Keratinocyte (primary cell): Measurements from ENCODE around the gene TNK1. TPM values are rescaled to one million over a fixed set of nuclear protein-coding genes. Genes with fewer than 3 reads are reported as not detected.

Experiments
- DNase-seq: peaks from one replicate; pipeline ENCODE4 v3.0.0-alpha.2; 2011; ENCODE audit warnings: low read depth, missing footprints, low spot score
- FAIRE-seq: peaks from 2 replicates; lab custom pipeline; 2011; peaks lifted over from hg19 to GRCh38; lab: Jason Lieb, UNC
- H2AFZ ChIP-seq: 2 replicates; pipeline ENCODE4 v1.6.0; 2012; ENCODE audit warnings: low read length, control low read depth, inconsistent platforms; ENCODE audit not compliant: control insufficient read depth
- H3K27ac ChIP-seq: 2 replicates; pipeline ENCODE4 v1.5.1; 2011; ENCODE audit warnings: low read length; ENCODE audit not compliant: control insufficient read depth, insufficient read depth
- H3K27me3 ChIP-seq: 3 replicates; pipeline ENCODE4 v1.6.0; 2011; ENCODE audit warnings: low read length; ENCODE audit not compliant: control insufficient read depth, insufficient read depth; ENCODE audit errors: extremely low read depth
- H3K36me3 ChIP-seq, 2 experiments: 2 replicates in 1 of 2; 3 replicates in 1 of 2; pipeline ENCODE4 v1.5.1; 2011; ENCODE audit warnings: low read length in 2 of 2, mild to moderate bottlenecking in 1 of 2; ENCODE audit not compliant: control insufficient read depth in 2 of 2, insufficient read depth in 2 of 2; ENCODE audit errors: extremely low read depth in 1 of 2
- H3K4me1 ChIP-seq: 3 replicates; pipeline ENCODE4 v1.5.1; 2011; ENCODE audit warnings: low read length; ENCODE audit not compliant: control insufficient read depth, insufficient read depth; ENCODE audit errors: extremely low read depth
- H3K4me2 ChIP-seq: 3 replicates; pipeline ENCODE4 v1.6.0; 2011; ENCODE audit warnings: low read depth, low read length; ENCODE audit not compliant: control insufficient read depth, insufficient read depth; ENCODE audit errors: extremely low read depth
- H3K4me3 ChIP-seq, 3 experiments: fragments of 200-600 bp in 1 of 3; sonication (generic) in 1 of 3; 2 replicates in 2 of 3; 3 replicates in 1 of 3; pipeline ENCODE4 v1.5.1; 2011 to 2016; ENCODE audit warnings: low read length in 3 of 3, mild to moderate bottlenecking in 3 of 3, control low read depth in 2 of 3, inconsistent platforms in 1 of 3, low read depth in 1 of 3, mixed read lengths in 1 of 3, mixed run types in 1 of 3, moderate library complexity in 1 of 3; ENCODE audit not compliant: control insufficient read depth in 2 of 3, insufficient read depth in 2 of 3; ENCODE audit errors: extremely low read depth in 1 of 3
- H3K79me2 ChIP-seq: 2 replicates; pipeline ENCODE4 v1.6.0; 2012; ENCODE audit warnings: low read length; ENCODE audit not compliant: control insufficient read depth, insufficient read depth
- H3K9ac ChIP-seq: 3 replicates; pipeline ENCODE4 v1.6.0; 2011; ENCODE audit warnings: low read length; ENCODE audit not compliant: control insufficient read depth, insufficient read depth; ENCODE audit errors: extremely low read depth
- H3K9me1 ChIP-seq: 3 replicates; pipeline ENCODE4 v1.6.0; 2011; ENCODE audit warnings: low read length; ENCODE audit not compliant: control insufficient read depth, insufficient read depth; ENCODE audit errors: extremely low read depth
- H3K9me3 ChIP-seq: 2 replicates; pipeline ENCODE4 v1.5.1; 2012; ENCODE audit warnings: low read depth, low read length; ENCODE audit not compliant: control insufficient read depth
- H4K20me1 ChIP-seq: 3 replicates; pipeline ENCODE4 v1.6.0; 2011; ENCODE audit warnings: low read length; ENCODE audit not compliant: control insufficient read depth, insufficient read depth; ENCODE audit errors: extremely low read depth
- EZH2 ChIP-seq: IDR thresholded peaks from one replicate; pipeline ENCODE4 v1.6.1; 2012; ENCODE audit warnings: inconsistent platforms, mild to moderate bottlenecking, low read length, moderate library complexity
- dilution Hi-C: fragments of 300-500 bp; cut with MboI; formaldehyde crosslinking; loops from one replicate; pipeline ENCODE4 v1.7.0; 2020; ENCODE audit warnings: low sequenced_read_pairs; ENCODE audit not compliant: extremely low pct_ligation_motif_present
- polyA plus RNA-seq, 5 experiments: library from polyadenylated mRNA; depleted of rRNA in 3 of 5; stranded (reverse) in 3 of 5; stranded (forward) in 1 of 5; unstranded in 1 of 5; fragments of >200 nt; gene quantifications; 1 replicate in 1 of 5; 2 replicates in 3 of 5; 3 replicates in 1 of 5; pipeline versions ENCODE4 v1.2.1 to v1.2.3, GENCODE V29; 2011 to 2012; ENCODE audit warnings: missing spikeins in 2 of 5, low read depth in 1 of 5, low replicate concordance in 1 of 5
- TF ChIP-seq, protein P1 (sequence below), 3 experiments: IDR thresholded peaks in 1 of 3; conservative IDR thresholded peaks in 1 of 3; optimal IDR thresholded peaks in 1 of 3; 2 replicates in 2 of 3; 3 replicates in 1 of 3; pipeline versions ENCODE3 to v1.5.1; 2011; ENCODE audit warnings: low read length in 3 of 3, mild to moderate bottlenecking in 3 of 3, moderate library complexity in 2 of 3, control low read depth in 1 of 3, inconsistent platforms in 1 of 3; ENCODE audit not compliant: insufficient read depth in 2 of 3; ENCODE audit errors: extremely low read depth in 1 of 3

The TNK1 gene
- polyA plus RNA-seq, 1 donor (not counting 4 experiments of a cell fraction or from before 2014, with no cell fraction given): 10.6 TPM

DNA sequence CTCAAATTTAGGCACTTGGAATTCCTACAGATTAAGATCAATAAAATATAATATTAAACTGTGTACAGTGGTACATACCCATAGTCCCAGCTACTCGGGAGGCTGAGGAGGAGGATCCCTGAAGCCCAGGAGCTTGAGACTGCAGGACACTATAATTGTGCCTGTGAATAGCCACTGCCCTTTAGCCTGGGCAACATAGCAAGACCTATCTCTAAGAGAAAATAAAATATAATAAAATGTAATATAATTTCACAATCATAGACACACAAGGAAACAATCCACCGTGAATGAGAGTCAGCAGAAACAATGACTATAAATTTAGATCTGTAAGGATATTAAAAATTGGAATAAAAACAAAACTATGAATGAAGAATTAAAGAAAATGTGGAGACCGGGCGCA is 10.0 kb upstream of the TNK1 start:
- H3K4me3 ChIP-seq: no peak overlapping the region
- H3K9ac ChIP-seq: no peak overlapping the region
- H2AFZ ChIP-seq: no peak overlapping the region
- TF ChIP-seq, protein P1, sequence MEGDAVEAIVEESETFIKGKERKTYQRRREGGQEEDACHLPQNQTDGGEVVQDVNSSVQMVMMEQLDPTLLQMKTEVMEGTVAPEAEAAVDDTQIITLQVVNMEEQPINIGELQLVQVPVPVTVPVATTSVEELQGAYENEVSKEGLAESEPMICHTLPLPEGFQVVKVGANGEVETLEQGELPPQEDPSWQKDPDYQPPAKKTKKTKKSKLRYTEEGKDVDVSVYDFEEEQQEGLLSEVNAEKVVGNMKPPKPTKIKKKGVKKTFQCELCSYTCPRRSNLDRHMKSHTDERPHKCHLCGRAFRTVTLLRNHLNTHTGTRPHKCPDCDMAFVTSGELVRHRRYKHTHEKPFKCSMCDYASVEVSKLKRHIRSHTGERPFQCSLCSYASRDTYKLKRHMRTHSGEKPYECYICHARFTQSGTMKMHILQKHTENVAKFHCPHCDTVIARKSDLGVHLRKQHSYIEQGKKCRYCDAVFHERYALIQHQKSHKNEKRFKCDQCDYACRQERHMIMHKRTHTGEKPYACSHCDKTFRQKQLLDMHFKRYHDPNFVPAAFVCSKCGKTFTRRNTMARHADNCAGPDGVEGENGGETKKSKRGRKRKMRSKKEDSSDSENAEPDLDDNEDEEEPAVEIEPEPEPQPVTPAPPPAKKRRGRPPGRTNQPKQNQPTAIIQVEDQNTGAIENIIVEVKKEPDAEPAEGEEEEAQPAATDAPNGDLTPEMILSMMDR (optimal IDR thresholded peaks at IDR 0.05 in 1 of 3, IDR thresholded peaks at IDR 0.05 in 1 of 3, conservative IDR thresholded peaks at IDR 0.05 in 1 of 3; ENCODE audit: extremely low read depth in 1 of 3, insufficient read depth in 2 of 3, low read length in 3 of 3): no peak
- TF ChIP-seq EZH2: no peak
- no peak overlapping the region for H3K4me2 ChIP-seq
- H3K36me3 ChIP-seq: no peaks in the 10 kb centered on the region
- FAIRE-seq: no peak
- no peak for DNase-seq
- H3K79me2 ChIP-seq: no peaks in the 10 kb centered on the region
- dilution Hi-C loops: no loop called here
- H4K20me1 ChIP-seq: no peaks in the 10 kb centered on the region
- no peak overlapping the region for H3K27ac ChIP-seq
- H3K27me3 ChIP-seq: no peaks in the 10 kb centered on the region
- H3K9me1 ChIP-seq: no peaks in the 10 kb centered on the region
- no peaks in the 10 kb centered on the region for H3K4me1 ChIP-seq
- H3K9me3 ChIP-seq: no peaks in the 10 kb centered on the region

DNA sequence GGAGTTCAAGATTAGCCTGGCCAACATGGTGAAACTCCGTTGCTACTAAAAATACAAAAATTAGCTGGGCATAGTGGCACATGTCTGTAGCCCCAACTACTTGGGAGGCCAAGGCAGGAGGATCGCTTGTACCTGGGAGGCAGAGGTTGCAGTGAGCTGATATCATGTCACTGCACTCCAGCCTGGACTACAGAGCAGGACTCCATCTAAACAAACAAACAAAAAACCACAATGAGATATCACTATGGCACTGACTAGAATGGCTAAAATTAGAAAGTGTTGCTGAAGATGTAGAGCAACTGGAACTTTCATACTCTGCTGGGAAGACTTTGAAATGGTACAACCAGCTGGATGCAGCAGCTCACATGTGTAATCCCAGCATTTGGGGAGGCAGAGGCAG is 6.5 kb upstream of the TNK1 start:
- H3K9me1 ChIP-seq: no peaks in the 10 kb centered on the region
- H3K79me2 ChIP-seq: no peaks in the 10 kb centered on the region
- no peak overlapping the region for H2AFZ ChIP-seq
- no peak overlapping the region for H3K9ac ChIP-seq
- H3K4me3 ChIP-seq: no peak overlapping the region
- dilution Hi-C loops: no loop called here
- DNase-seq (no peak), FAIRE-seq (no peak)
- H3K9me3 ChIP-seq: no peaks in the 10 kb centered on the region
- no peaks in the 10 kb centered on the region for H3K27me3 ChIP-seq
- no peak overlapping the region for H3K4me2 ChIP-seq
- H3K36me3 ChIP-seq: no peaks in the 10 kb centered on the region
- H3K4me1 ChIP-seq: no peaks in the 10 kb centered on the region
- no peak for TF ChIP-seq EZH2
- TF ChIP-seq, protein P1 (optimal IDR thresholded peaks at IDR 0.05 in 1 of 3, IDR thresholded peaks at IDR 0.05 in 1 of 3, conservative IDR thresholded peaks at IDR 0.05 in 1 of 3; ENCODE audit: extremely low read depth in 1 of 3, insufficient read depth in 2 of 3, low read length in 3 of 3): no peak
- no peak overlapping the region for H3K27ac ChIP-seq
- H4K20me1 ChIP-seq: no peaks in the 10 kb centered on the region
